GM19043 (cell line): ENCODE results near the gene MDP1.

Experiments
- ATAC-seq: cut with Tn5 transposase; IDR thresholded peaks from one replicate; pipeline ENCODE4 v1.9.1; 2021; ENCODE audit warnings: low read depth; ENCODE audit not compliant: unreplicated experiment

The MDP1 gene

DNA sequence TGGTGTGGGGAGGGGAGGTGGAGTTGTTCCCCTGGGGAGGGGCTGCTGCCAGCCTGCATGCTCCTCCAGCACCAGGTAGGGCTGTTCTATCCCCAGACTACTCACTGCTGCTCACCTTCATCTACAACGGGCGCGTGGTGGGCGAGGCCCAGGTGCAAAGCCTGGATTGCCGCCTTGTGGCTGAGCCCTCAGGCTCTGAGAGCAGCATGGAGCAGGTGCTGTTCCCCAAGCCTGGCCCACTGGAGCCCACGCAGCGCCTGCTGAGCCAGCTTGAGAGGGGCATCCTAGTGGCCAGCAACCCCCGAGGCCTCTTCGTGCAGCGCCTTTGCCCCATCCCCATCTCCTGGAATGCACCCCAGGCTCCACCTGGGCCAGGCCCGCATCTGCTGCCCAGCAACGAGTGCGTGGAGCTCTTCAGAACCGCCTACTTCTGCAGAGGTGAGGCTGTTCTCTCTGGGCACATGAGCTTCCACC lies 51.3 kb downstream of the MDP1 start:
- no peak for ATAC-seq
